ENCODE measurements around the gene S100A12. TPM values are rescaled to one million over a fixed set of nuclear protein-coding genes. Genes with fewer than 3 reads are reported as not detected.

S100A12 gene
- total RNA-seq, 4 donors from 2014 or later, result 2.0 TPM; not detected in 3

DNA sequence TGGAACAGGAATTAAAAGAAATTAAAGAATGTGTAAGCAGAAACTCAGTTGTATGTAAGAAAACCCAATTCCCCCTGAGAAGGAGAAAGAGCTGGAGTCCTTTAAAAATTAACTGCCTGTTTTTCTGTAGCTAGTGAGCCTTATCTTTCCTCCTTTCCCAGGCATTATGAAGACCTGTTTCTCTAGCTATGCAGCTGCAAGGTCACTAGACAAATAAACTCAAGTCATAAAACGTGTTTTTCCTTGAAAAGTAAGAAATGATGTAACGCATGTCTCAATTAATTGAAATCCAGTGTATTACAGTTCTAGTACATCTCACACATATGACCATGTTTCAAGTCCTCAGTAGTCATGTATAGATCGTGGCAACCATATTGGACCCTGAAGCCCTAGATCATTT lies 5.3 kb downstream of the S100A12 start:
- H3K4me3 ChIP-seq (ENCODE audit: low read depth, poor library complexity, severe bottlenecking), result no peak overlapping the region
- intact Hi-C loops (cut with DNase I; ENCODE audit: low total_unique reads), result no loop called here
- DNase-seq (ENCODE audit: low spot score in 2 of 2), result no peak
- TF ChIP-seq, protein P1, sequence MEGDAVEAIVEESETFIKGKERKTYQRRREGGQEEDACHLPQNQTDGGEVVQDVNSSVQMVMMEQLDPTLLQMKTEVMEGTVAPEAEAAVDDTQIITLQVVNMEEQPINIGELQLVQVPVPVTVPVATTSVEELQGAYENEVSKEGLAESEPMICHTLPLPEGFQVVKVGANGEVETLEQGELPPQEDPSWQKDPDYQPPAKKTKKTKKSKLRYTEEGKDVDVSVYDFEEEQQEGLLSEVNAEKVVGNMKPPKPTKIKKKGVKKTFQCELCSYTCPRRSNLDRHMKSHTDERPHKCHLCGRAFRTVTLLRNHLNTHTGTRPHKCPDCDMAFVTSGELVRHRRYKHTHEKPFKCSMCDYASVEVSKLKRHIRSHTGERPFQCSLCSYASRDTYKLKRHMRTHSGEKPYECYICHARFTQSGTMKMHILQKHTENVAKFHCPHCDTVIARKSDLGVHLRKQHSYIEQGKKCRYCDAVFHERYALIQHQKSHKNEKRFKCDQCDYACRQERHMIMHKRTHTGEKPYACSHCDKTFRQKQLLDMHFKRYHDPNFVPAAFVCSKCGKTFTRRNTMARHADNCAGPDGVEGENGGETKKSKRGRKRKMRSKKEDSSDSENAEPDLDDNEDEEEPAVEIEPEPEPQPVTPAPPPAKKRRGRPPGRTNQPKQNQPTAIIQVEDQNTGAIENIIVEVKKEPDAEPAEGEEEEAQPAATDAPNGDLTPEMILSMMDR (IDR thresholded peaks at IDR 0.05), result no peak
- TF ChIP-seq POLR2A (IDR thresholded peaks at IDR 0.05), result no peak
- 82% methylated on average over 3 of the region's 3 CpGs for WGBS, 2 donors

DNA sequence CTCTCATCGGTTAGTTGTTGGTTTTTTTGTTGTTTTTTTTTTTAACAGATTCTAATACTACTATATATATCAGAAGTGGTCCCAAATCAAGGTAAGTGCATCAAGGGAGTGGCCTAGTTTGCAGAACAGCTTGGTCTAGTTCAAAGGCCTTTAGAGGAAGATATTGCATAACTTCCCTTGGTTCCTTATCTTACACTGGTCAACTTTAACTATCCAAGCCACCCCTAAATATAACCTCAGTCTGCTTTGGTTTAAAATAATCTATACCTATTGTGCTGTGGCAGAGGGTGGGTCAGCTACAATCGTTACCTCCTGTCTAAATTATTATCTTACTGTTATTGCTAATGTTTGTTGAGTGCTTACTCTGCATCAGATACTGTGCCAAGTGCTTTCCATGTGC lies 6.9 kb downstream of the S100A12 start:
- TF ChIP-seq, protein P1 (IDR thresholded peaks at IDR 0.05), result no peak
- TF ChIP-seq POLR2A (IDR thresholded peaks at IDR 0.05), result no peak
- no peak for DNase-seq (ENCODE audit: low spot score in 2 of 2)
- intact Hi-C loops (cut with DNase I; ENCODE audit: low total_unique reads), result no loop called here
- 75 to 78% methylated on average over 2 of the region's 2 CpGs for WGBS, 2 donors
- H3K4me3 ChIP-seq (ENCODE audit: low read depth, poor library complexity, severe bottlenecking), result no peak overlapping the region

DNA sequence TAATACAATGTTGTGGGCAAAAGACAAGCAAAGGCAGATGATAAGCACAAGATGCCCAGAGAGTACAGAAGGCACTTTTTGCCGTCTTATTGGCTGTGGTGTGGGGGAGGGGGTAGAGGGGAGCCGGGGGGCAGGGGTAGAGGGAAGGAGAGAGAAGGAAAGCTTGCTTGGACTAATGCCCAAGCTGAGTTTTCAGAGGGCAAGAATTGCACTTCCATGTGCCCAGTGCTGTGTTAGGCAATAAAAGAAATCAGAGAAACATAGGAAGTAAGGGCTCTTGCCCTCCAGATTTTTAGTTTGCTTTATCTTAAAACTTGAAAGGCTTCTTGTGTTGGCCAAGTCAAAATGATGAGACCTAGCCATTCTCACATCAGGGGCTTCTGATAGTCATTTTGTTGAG lies 8.3 kb downstream of the S100A12 start:
- TF ChIP-seq, protein P1 (IDR thresholded peaks at IDR 0.05), result no peak
- no peak for TF ChIP-seq POLR2A (IDR thresholded peaks at IDR 0.05)
- intact Hi-C loops (cut with DNase I; ENCODE audit: low total_unique reads), result no loop called here
- H3K4me3 ChIP-seq (ENCODE audit: low read depth, poor library complexity, severe bottlenecking), result no peak overlapping the region
- DNase-seq (ENCODE audit: low spot score in 2 of 2), result peak in 1 of 2 donors; percentile 2
- WGBS, 2 donors, result 66 to 67% methylated on average over 2 of the region's 2 CpGs

DNA sequence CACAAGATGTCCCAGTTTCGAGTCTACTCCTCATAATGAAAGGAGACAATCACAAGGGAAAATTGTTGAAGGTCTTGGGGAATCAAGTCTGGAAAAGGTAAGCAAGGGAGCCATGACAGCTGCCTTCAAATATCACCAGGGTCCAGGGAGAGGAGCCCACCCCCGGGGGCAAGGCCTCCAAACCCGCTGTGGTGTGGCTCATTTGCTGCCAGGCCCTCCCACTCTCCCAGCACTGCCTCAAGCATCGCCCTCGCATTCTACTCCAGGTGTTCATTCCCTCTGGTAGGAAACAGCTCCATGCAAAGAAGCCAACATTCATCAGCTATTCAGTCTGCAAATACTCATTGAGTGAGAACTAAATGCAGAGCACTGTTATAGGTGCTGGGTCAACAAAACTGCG lies 9.2 kb downstream of the S100A12 start:
- DNase-seq (ENCODE audit: low spot score in 2 of 2), result peak in 1 of 2 donors; percentile 63
- 73 to 78% methylated on average over 6 of the region's 6 CpGs for WGBS, 2 donors
- TF ChIP-seq, protein P1 (IDR thresholded peaks at IDR 0.05), result no peak
- no peak for TF ChIP-seq POLR2A (IDR thresholded peaks at IDR 0.05)
- intact Hi-C loops (cut with DNase I; ENCODE audit: low total_unique reads), result no loop called here
- H3K4me3 ChIP-seq (ENCODE audit: low read depth, poor library complexity, severe bottlenecking), result no peak overlapping the region

DNA sequence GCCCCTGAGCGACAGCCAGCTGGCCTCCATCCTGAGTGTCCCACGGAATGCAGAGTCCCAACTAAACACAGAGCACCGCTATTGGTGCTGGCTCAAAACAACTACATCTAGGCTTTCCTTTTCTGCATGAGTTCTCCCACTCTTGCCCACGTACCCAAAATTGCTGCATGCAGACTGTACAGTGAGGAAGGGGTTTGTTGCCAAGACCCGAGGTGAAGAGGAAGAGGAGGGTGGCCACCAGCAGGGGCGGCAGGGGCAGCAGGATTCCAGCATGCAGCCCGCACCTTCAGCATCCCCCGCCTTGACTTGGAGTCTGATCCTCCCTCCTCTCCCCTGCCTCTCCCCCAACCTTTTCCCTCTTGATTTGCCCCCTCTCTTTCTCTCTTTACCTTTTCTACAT lies 9.7 kb downstream of the S100A12 start:
- WGBS, 2 donors, result 57 to 61% methylated on average over 8 of the region's 8 CpGs
- H3K4me3 ChIP-seq (ENCODE audit: low read depth, poor library complexity, severe bottlenecking), result no peak overlapping the region
- no peak for TF ChIP-seq POLR2A (IDR thresholded peaks at IDR 0.05)
- TF ChIP-seq, protein P1 (IDR thresholded peaks at IDR 0.05), result no peak
- intact Hi-C loops (cut with DNase I; ENCODE audit: low total_unique reads), result no loop called here
- DNase-seq (ENCODE audit: low spot score in 2 of 2), result peak in 1 of 2 donors; percentile 37
